GM21619 (cell line): ENCODE results near the gene MTMR1.
A peak's percentile ranks its signal among the peaks of the same experiment; 100 is the strongest.

Experiments used
- ATAC-seq: cut with Tn5 transposase; IDR thresholded peaks from one replicate; pipeline ENCODE4 v1.9.1; 2021; ENCODE audit not compliant: unreplicated experiment

MTMR1 gene

DNA sequence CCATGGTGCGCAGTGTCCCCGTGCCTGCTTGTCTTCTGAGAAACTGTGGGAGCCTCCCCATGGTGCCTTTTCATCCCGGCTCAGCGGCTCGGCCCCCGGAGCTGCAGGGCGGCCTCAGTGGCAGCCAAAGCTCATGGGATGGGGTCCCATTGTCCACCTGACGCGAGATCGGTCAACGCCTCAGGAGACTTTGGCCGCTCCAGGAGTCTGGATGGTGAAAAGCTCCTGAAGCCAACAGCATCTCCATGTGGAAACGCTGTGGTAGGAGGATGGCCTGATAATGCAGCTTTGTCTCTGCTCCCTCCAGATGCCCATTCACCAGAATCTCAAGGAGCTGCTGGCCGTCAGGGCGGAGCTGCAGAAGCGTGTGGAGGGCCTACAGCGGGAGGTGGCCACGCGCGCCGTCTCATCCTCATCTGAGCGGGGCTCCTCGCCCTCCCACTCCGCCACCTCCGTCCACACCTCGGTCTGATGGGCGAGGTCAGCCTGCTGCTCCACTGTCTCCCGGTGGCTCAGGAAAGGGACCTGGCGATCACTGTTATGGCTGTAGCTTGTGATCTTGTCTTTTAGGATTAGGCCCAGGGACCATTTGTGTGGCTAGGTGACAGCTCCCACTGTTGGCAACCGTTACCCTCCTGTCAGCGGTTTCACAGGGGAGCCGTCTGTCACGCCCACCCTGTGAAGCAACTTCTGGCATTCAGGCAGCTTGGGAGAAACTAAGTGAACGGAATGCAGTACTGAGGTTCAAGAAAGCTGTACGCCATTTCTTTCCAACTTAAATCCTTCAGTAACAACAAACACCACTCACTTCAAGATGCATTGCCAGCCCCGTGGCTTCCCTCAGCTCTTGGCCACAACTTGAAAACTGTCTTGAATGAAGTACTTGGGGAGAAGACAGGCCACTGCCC is 69.3 kb downstream of the MTMR1 start:
- no peak for ATAC-seq

GRCh38 chrX:150763303-150763797 is 70.2 kb downstream of the MTMR1 start:
- no peak for ATAC-seq

DNA sequence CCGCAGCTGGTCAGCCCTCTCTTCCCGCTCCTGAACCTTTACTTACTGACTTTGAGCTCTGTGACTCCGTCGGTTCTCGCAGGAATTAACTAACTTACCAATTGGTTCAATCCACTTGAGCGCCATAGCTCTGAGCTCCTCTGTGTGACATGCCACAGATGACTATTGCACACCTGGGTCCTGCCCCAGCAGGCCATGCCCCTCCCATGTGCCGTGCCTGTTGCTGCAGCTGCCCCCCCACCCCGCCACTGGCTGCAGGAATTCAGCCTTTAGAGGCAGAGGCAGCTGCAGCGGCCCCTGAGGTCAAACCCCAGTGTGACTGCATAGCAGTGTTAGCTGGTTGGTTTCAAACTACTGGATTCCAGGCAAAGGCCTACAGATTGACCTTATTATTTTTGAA is 70.6 kb downstream of the MTMR1 start:
- no peak for ATAC-seq

GRCh38 chrX:150765237-150765636 is 72.0 kb downstream of the MTMR1 start:
- no peak for ATAC-seq

DNA sequence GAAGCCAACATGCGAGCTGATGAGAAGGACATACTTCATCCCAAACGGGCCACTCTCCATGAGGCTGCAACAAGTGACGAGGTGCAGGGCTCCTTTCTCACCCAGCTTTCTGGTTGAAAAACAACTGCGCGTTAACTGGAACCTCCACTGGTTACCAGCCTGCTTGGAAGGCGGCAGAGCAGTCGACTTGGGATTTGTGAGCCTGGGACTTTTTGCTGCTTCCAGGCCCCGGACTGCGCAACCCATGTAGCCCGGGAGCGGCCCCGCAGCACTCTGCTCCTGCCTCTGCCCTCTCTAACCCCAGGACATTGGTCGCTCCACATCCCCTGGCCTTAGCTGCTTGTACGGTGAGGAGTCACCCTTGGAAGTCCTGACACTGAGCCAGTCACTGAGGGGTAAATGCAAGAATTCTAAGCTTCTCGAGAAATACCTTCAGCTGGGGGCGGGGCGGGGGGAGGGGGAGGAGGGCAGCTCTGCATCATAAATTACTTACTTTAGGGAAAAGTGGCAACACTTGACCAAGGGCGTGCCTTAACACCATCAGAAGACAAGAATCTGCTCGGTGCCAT is 72.7 kb downstream of the MTMR1 start:
- no peak for ATAC-seq

GRCh38 chrX:150766351-150767044 is 73.3 kb downstream of the MTMR1 start:
- no peak for ATAC-seq

- ATAC-seq: no peak
These were observed 73.8 kb downstream of the MTMR1 start for GRCh38 chrX:150767045-150767395.

GRCh38 chrX:150767475-150768131 is 74.4 kb downstream of the MTMR1 start:
- ATAC-seq: no peak

- no peak for ATAC-seq
These were observed 74.9 kb downstream of the MTMR1 start for GRCh38 chrX:150768132-150768485.

GRCh38 chrX:150768580-150769190 is 75.5 kb downstream of the MTMR1 start:
- no peak for ATAC-seq

DNA sequence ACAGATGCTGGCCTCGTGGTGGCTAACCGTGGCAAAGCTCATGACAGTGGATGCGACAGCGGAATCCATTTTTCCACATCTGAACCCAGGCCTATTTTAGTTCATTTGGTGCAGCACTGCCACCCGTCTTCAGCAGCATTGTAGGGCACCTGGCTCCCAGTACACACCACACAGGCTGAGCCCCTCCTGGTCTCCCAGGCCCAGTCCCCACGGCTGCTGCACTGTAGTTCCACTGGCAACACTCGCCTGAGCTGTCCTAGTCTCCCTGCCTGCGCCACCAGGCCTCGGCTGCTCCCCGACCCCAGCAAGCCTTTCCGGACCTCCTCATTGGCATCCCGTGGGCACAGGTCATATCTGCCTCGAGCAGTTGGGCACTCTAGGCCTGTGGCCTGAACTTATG is 76.2 kb downstream of the MTMR1 start:
- ATAC-seq: no peak

- ATAC-seq: no peak
These were observed 77.4 kb downstream of the MTMR1 start for GRCh38 chrX:150770623-150771022.

GRCh38 chrX:150771116-150771515 is 77.9 kb downstream of the MTMR1 start:
- ATAC-seq: no peak

- peak; percentile 90 for ATAC-seq
These were observed 79.2 kb downstream of the MTMR1 start for GRCh38 chrX:150772150-150772970.

DNA sequence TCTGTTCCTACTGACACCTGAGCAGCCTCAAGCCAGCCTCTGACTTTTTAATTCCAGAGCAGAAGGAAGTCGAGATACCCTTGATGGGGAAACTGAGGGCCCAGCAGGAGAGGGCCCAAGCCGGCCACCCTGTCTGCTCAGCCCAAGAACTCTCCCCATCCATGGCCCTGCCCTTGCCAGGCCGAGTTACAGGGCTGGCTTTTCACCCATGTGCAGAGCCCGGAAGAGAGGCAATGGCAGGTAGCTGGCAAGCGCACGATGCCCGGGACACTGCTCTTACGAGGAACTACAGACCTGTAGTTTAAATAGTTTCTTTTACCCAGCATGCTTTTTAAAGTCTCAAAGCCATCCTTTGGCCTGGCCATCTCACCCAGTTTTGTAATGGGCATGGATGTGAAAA is 79.9 kb downstream of the MTMR1 start:
- no peak for ATAC-seq

DNA sequence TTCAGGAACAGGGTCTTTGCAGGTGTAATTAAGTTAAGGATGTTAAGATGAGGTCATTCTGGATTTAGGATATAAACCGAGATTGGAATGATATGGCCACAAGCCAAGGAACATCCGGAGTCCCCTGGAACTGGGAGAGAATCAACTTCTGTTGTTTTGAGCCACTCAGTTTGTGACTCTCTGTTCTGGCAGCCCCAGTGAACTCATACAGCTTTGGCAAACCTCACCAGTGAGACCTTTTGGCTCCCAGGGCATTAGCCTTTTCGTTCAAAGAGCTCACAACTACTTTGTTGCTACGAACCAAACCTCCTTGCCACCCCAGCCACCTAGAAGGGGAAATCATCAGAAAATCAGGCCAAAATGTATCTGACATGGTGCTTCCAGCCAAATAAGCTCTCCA is 80.4 kb downstream of the MTMR1 start:
- no peak for ATAC-seq

DNA sequence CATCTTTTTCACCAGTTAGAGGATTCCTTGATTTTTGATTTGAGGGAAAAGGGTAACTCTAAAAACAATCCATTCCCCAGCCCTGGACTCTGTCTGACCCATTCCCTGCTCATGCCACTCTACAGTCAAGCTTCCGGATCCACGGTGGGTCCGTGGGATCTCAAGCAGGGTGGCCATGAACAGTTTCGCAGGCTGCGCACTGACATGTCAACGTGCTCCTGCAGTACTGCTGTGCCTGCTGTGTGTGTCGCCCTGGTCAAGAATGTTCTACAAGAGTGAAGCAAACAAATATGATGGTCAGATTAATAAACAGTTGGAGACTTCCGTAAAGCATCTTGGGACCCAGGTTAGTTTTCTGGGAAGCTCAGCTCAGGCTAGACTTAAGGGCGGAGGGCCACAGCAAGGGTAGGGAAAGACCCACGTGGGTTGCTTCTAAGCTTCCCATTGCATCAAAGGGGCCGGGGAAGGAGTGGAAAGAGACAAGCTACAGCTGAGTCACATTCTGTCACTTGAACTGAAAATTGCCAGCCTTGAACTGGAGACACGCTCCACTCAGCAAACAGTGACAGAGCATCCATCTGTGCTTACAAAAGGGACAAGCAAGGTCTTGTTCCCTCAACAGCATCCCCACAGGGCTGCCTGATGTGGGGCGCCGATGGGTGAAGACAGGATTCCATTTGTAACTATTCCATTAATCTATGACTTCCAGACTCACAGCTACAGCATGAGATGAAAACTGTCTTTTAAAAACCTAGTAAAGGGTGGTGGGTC is 81.8 kb downstream of the MTMR1 start:
- no peak for ATAC-seq

DNA sequence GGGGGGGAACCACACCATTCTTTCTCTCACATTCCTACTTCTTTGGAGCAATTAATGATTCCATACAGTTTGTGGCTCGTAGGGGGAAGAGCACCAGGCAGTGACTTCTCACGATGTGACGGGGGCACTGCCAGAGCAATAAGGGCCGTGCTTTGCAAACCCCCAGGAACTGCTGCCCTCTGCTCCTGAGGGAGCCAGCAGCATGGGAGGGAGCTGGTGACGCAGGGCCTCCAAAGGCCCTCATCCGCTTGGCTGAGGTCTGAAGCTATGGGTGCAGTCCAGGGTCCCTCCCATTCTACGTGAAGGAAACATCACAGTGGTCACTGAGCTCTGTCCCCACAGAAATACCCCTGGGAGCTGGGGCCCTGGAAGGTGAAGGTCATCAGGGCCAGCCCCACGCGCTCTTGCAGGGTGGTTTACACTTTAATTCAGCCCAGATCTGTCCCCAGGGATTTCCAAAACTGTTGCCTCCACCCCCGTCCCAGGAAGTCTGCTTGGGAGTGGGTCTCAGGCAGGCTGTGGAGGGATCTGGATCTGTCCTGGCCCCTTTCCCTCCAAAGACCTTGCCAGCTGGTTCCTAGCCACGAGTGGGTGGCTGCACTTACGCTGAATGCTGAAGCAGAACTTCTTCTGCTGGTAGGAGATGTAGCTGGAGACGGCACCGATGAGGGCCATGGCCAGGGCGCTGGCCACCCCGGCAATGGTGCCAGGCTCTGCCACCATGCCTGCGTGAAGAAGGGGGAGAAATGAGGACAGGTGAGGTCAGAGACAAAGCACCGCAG is 82.6 kb downstream of the MTMR1 start:
- ATAC-seq: no peak
